Urothelium cell line (cell line): ENCODE measurements around the gene ELF1.
"Not testable (repeated sequence)": the region's sequence is repeated elsewhere in the genome, so short reads cannot be mapped to it uniquely, and the experiment has no call there.

ENCODE experiments used
- DNase-seq: peaks from one replicate; pipeline ENCODE4 v3.0.0; 2011; ENCODE audit warnings: low spot score, mixed read lengths
- FAIRE-seq: peaks from 2 replicates; lab custom pipeline; 2011; peaks lifted over from hg19 to GRCh38; lab: Jason Lieb, UNC

Gene ELF1

DNA sequence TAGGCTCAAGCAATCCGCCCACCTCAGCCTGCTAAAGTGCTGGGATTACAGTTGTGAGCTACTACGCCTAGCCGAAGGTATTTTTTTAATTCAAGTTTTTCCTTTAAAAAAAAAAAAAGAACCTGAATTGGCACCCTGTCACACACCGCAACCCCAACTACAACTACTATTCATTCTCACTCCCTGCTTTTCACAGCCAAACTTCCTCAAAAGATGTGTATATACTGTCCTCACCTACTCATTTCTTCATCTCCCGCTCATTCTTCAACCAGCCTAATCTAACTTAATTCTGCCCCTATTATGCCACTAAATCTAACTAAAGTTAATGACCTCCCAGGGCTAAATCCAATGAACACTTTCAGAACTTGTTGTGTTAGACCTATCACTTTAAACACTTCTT lies 29.5 kb upstream of the ELF1 start:
- FAIRE-seq: no peak
- DNase-seq: no peak

DNA sequence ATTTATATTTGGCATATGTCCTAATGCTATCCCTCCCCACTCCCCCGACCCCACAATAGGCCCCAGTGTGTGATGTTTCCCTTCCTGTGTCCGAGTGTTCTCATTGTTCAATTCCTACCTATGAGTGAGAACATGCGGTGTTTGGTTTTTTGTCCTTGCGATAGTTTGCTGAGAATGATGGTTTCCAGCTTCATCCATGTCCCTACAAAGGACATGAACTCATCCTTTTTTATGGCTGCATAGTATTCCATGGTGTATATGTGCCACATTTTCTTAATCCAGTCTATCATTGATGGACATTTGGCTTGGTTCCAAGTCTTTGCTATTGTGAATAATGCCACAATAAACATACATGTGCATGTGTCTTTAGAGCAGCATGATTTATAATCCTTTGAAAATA lies 23.3 kb upstream of the ELF1 start:
- DNase-seq, FAIRE-seq: not testable (repeated sequence)

DNA sequence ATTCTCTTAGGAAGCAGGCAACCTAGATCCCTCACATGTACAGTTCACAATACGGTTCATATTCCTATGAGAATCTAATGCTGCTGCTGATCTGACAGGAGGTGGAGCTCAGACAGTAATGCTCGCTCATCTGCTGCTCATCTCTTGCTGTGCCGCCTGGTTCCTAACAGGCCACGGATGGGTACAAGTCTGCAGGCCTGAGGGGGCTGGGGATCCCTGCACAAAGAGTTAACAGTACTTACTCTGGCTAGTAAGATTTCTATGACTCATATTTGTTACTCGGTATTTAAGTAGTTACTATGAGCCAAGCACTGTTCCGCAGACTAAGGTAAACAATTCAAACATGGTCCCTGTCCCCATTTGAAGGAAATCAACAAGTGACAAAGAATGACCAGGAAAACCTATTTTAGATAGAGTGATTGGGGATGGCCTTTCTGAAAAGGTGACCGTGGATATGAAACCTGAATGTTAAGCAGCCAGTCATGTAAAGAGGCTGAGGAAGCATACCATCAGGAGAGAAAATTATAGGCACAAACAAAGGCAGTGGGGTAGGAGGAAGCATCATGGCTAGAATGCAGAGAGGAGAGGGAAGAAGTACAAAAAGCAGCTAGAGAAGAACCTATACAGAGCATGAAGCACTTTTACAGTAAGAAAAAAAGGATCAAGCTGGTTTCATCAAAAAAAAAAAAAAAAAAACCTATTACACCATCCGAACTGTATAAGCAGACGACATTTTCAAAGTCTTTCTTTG lies 21.6 kb upstream of the ELF1 start:
- FAIRE-seq (no peak), DNase-seq (no peak)

DNA sequence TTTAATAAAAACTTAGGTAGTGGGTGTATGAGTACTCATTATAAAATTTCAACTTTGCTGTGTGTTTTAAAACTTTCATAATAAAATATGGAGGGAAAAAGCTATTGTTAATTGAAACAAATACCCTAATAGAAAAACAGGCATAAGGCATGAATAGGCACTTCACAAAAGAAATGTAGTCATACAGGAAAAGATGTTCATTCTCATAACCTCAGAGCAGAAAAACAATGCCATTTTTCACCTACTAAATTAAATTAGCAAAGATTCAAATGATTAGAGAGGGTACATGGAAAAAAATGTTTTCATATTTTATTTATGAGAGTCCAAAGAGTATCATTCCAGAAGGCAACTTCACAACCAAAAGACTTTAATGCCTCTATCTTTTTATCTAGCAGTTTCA lies 20.6 kb upstream of the ELF1 start:
- FAIRE-seq: no peak
- DNase-seq: no peak

- FAIRE-seq: not testable (repeated sequence)
These were observed 17.4 kb upstream of the ELF1 start for GRCh38 chr13:41036557-41036956.

GRCh38 chr13:41034881-41035280 lies 15.8 kb upstream of the ELF1 start:
- FAIRE-seq (no peak), DNase-seq (no peak)

More at GRCh38 chr13:41036557-41036956, 17.4 kb upstream of the ELF1 start:
- DNase-seq: not testable (repeated sequence)

DNA sequence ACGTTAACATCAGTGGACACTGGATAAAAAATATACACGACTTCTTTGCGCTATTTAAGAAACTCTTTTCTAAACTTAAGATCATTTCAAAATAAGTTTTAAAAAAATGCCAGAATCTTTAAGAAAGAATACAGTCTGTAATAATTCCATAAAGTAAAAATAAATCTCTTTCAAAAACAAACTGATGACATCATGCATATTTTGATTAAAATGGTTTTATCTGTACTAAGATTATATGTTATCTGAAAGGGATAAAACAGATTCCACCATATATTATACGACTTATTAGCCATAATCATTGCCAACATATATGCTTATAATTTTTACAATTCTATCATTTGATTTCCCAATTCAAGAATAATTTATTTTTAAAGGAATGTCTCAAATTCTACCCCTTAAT lies 15.3 kb upstream of the ELF1 start:
- FAIRE-seq: no peak
- no peak for DNase-seq

DNA sequence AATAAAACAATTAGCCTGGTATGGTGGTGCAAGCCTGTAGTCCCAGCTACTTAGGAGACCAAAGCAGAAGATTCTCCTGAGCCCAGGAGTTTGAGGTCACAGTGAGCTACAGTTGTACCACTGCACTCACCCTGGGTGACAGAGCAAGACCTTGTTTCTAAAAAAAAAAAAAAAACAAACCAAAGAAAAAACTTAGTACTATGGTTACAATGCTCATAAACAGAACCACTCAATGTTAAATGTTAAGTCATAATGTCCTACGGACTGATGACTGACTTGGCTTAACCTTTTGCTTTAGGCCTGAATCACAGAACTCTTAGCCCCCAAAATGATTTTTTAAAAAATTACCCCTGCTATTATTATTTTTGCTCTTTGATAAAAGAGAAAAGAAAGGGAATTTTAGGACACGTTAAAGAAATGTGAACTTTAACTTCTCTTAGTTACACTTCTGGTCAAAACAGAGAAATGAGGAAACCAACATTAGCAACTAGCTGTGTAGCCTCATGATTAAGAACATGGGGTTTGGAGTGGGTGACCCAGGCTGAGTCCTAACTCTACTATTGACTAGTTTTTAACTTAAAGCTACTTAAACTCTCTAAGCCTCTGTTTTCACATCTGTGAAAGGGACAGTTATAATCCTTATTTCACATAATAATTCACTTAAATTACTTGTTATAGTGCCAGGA lies 13.7 kb upstream of the ELF1 start:
- DNase-seq: no peak
- no peak for FAIRE-seq

DNA sequence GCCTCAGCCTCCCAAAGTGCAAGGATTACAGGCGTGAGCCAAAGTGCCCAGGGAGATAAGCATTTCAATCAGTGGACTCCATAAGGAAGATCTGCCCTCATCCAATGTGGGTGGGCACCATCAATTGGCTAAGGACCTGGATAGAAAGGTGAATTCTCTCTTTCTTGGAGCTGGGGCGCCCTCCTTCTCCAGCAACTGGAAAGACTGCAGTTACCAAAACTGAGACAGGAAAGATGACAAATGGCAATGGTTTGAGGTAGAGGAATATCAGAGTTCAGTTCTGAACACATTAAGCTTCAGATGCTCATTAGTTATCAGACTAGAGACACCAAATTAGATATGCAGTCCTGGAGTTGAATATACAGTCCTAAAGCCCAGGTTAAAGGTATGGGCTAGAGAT lies 10.5 kb upstream of the ELF1 start:
- no peak for DNase-seq
- no peak for FAIRE-seq

- FAIRE-seq (no peak), DNase-seq (no peak)
These were observed 8.9 kb upstream of the ELF1 start for GRCh38 chr13:41028051-41028450.

- FAIRE-seq: no peak
These were observed 7.7 kb upstream of the ELF1 start for GRCh38 chr13:41026788-41027187.

GRCh38 chr13:41025518-41025917 lies 6.4 kb upstream of the ELF1 start:
- FAIRE-seq (no peak), DNase-seq (no peak)

More at GRCh38 chr13:41026788-41027187, 7.7 kb upstream of the ELF1 start:
- no peak for DNase-seq

DNA sequence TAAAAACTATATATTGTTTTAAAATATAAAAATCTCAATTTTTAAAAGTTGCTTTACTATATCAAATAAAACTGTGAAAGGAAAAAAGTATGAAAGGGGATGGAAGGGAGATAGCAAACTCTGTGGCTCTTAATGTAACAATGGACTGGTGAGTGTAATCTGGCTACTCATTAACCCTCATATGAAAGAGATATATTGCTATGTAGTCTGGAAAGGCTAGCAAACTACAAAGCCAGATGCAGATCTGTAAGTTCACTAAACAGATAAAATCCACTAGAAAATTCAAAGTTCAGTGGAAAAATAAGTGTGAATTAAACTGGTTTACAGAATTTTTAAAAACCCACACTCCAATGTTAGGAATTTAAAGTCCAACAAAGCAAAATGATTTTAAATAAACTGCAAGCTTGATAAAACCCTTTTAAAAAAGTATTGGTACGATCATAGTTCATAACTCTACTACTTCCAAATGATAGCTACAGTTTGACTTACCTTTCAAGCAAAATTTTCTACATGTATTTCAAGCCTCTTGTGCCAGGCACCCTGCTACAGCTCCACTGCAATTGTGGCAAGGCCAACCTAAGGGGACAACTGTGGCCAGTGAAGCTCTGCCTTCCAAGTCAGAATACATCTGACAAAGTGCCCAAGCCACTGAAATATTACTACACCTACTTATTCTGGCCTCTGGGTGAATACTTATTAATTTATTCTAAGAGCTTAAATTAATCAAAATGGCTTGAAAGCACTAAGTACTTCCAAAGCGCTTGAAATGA lies 647 bp upstream of the ELF1 start:
- FAIRE-seq: no peak
- no peak for DNase-seq

GRCh38 chr13:41018602-41018948 lies 541 bp downstream of the ELF1 start:
- DNase-seq (no peak), FAIRE-seq (no peak)

GRCh38 chr13:41017817-41018601 lies 1.1 kb downstream of the ELF1 start:
- DNase-seq (no peak), FAIRE-seq (no peak)

DNA sequence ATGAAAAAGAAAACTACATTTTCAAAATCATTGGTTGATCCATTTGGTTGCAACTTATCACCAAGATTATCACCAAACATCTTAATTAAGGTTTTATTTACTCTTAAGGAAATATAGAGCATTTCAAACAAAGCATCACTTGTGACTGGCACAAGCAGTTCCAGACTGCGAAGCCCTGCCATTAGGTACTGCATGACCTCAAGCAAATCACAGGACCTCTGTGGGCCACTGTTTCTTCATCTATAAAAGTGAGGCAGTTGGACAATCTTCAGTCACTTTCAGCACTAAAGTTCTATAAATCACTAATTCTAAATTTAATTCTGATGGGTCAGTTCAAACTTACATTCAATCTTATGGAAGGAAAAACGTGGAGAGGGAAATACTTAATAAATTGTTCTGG lies 2.0 kb downstream of the ELF1 start:
- DNase-seq (no peak), FAIRE-seq (no peak)

- no peak for DNase-seq
- no peak for FAIRE-seq
These were observed 3.2 kb downstream of the ELF1 start for GRCh38 chr13:41015920-41016319.

DNA sequence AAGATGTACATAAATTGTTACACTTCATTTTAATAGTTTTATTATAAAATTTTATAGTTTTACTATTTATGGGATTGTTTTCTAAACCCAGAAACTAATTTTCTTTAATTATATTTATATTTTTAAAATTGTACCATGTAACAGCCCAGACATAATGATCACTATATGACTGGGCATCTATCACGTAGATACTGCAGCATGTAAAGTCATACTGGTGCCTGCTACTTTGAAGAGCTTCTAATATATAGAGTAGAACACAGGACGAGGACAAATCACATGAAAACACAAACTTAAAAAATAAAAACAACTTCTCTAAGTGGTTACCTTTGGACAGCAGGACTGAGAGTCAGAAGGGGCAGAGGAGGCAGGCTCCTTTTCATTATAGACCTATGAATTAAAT lies 5.3 kb downstream of the ELF1 start:
- FAIRE-seq: no peak
- DNase-seq: no peak

- FAIRE-seq: no peak
- DNase-seq: no peak
These were observed 6.6 kb downstream of the ELF1 start for GRCh38 chr13:41012536-41012935.

- DNase-seq (no peak), FAIRE-seq (no peak)
These were observed 7.6 kb downstream of the ELF1 start for GRCh38 chr13:41011382-41011956.
